ENCODE results near the gene ZMAT5. TPM values are rescaled to one million over a fixed set of nuclear protein-coding genes. Genes with fewer than 3 reads are reported as not detected.

Gene ZMAT5
- total and polyA plus RNA-seq, 2 of the 13 experiments (the other 11 are each of a cell fraction or from before 2014, with no cell fraction given), result 20.7 to 27.8 TPM

GRCh38 chr22:29782061-29782845, 15.4 kb upstream of the ZMAT5 start (continued):
- TF ChIP-seq FOXA1 (IDR thresholded peaks at IDR 0.05) (no peak), FOXA1 (CRISPR knock-in tag; IDR thresholded peaks at IDR 0.05) (peak; percentile 56; the same call in 1 of the 2 replicates), AHDC1 (CRISPR knock-in tag; IDR thresholded peaks at IDR 0.05; ENCODE audit: borderline replicate concordance) (no peak), HOXA5 (CRISPR knock-in tag; IDR thresholded peaks at IDR 0.05) (peak; percentile 99), IRF1 (CRISPR knock-in tag; IDR thresholded peaks at IDR 0.05; ENCODE audit: low read depth) (no peak), SETDB1 (CRISPR knock-in tag; IDR thresholded peaks at IDR 0.05; ENCODE audit: borderline replicate concordance) (no peak), DNMT1 (CRISPR knock-in tag; IDR thresholded peaks at IDR 0.05) (no peak), ARID3A (IDR thresholded peaks at IDR 0.05; ENCODE audit: low read depth, low read length) (no peak), TBX3 (IDR thresholded peaks at IDR 0.05; ENCODE audit: borderline replicate concordance) (no peak), HOMEZ (CRISPR knock-in tag; IDR thresholded peaks at IDR 0.05; ENCODE audit: low read depth) (no peak), PITX1 (CRISPR knock-in tag; IDR thresholded peaks at IDR 0.05) (no peak), ZNF33B (CRISPR knock-in tag; IDR thresholded peaks at IDR 0.05) (no peak), ZNF550 (CRISPR knock-in tag; IDR thresholded peaks at IDR 0.05; ENCODE audit: borderline replicate concordance) (no peak), NR0B2 (CRISPR knock-in tag; IDR thresholded peaks at IDR 0.05) (no peak), NR2F1 (CRISPR knock-in tag; IDR thresholded peaks at IDR 0.05) (no peak; a peak in 1 of 4 replicates), ZEB1 (IDR thresholded peaks at IDR 0.05; ENCODE audit: insufficient replicate concordance, low read depth) (peak; percentile 27), MEIS2 (CRISPR knock-in tag; IDR thresholded peaks at IDR 0.05) (peak; percentile 100)
